HG03378 (cell line): ENCODE measurements around the gene MBD3L1.

Experiments used
- ATAC-seq: cut with Tn5 transposase; IDR thresholded peaks from one replicate; pipeline ENCODE4 v1.9.1; 2021; ENCODE audit warnings: mild to moderate bottlenecking, moderate library complexity; ENCODE audit not compliant: unreplicated experiment

The MBD3L1 gene

DNA sequence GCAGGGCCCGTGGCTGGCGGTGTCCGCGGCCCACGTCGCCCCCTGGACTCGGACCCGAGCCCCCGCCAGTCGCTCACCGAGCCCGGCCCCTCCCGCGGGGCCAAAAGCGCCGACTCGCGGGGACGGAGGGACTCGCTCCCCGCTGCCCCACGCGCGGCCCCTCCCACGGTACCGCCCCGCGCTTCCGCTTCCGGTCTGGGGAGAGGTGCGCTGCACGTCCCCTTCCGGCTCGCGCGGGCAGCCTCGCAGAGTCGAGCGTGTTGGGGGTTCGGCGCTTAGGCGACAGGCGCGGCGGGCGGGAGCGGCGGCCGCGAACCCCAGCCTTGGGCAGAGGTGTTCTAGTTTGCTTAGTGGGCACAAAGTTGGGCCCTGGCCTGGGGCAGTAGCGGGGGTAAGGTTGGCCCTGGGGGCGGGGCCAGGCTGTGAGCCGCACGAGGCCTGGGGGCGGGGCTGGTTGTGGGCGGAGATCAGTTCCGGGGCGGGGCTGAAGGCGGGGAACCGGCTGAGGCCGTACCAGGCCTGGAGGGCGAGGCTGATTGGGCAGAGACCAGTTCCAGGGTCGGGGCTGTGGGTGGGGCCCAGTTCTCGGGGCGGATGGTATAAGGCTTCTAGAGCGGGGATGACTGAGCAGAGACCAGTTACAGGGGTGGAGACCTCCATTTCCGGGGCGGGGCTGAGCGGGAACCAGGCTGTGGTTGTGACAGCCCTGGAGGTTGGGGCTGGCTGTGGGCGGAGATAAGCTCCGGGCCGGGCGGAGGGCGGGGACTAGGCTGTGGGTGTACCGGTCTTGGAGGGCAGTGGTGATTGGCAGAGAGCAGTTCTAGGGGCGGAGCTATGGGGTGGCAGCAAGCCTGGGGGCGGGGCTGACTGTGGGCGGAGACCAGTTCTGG, at the start of gene MBD3L1, which contains the start of gene ZNF558:
Gene MBD3L1 (plus strand): TSS at position 246 of the 890 bp plus-strand sequence. CDS start 10,302 bp downstream, outside the sequence.
Gene ZNF558 (minus strand): TSS at position 173 of the 890 bp plus-strand sequence. CDS start 9,645 bp downstream, outside the sequence.
- ATAC-seq, result peak; percentile 78

DNA sequence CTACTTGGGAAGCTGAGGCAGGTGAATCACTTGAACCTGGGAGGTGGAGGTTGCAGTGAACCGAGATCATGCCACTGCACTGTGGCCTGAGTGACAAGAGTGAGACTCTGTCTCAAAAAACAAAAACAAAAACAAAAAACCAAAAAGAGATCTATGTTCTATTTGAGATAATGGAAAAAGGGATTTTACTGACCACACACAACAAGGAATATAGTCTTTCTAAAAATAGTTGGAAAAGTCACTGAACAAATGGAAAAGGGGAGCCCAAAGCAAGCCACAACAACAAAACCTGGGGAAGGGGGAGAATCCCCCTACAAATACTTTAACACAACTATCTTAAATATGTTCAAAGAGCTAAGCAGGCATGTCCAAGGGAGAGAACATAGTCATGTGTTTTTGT, 37.4 kb upstream of the MBD3L1 start:
- no peak for ATAC-seq

DNA sequence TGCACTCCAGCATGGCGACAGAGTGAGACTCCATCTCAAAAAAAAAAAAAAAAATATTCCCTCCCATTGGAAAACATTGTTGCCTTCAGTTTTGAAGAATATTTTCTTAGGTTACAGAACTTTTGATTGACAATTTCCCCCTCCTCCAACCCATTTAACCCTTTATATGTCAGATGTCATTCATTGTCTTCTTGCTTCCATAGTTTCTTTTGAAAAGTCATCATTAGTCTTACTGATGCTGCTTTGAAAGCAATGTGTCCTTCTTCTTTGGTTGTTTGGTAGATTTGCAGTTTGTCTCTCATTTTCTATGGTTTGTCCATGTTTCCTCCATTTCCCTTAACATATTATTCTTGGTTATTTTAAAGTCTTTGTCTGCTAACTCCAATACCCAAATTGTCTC, 25.5 kb upstream of the MBD3L1 start:
- ATAC-seq, result no peak

DNA sequence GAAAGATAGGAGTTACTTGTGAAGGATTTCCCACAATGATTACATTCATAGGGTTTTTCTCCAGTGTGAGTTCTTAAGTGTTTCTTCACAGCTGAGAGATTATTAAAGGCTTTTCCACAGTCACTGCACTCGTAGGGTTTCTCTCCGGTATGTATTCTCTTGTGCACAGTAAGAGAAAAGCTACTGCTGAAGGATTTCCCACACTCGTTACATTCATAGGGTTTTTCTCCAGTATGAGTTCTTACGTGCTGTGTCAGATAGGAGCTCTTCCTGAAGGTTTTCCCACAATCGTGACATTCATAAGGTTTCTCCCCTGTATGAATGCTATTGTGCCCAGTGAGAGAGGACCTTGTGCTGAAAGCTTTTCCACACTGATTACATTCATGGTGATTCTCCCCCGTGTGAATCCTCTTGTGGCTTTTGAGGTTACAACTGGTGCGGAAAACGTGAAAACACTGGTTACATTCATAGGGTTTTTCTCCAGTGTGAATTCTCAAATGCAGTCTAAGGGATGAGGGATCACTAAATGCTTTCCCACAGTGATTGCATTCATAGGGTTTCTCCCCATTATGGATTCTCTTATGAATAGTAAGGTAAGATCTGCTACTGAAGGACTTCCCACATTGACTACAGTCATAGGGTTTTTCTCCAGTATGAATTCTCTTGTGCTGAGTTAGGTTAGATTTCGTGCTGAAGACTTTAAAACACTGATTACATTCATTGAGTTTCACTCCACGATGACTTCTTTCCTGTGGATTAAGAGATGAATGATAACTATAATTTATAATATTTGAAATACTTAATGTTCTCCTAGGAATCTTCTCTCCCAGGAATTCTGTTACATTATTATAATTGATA, 20.6 kb upstream of the MBD3L1 start:
- ATAC-seq, result no peak

DNA sequence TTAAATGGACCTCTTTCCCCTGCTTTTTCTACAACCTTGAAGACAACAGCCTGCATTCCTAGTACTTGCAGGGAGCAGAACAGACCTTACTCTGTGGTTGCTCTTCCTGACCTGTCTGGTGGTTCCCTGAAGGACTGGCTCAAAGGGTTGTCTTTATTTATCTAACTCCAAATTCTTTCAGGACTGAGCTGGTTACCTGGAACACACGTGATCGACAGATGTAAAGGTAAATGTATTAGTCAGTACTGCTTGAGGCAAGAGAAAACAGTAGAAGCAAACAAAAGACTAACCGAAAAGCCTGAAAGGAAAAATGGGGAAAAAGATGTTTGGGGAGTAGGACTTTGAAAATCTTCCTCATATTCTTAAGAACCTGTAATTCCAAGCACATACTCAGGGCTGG, 18.0 kb upstream of the MBD3L1 start:
- no peak for ATAC-seq

DNA sequence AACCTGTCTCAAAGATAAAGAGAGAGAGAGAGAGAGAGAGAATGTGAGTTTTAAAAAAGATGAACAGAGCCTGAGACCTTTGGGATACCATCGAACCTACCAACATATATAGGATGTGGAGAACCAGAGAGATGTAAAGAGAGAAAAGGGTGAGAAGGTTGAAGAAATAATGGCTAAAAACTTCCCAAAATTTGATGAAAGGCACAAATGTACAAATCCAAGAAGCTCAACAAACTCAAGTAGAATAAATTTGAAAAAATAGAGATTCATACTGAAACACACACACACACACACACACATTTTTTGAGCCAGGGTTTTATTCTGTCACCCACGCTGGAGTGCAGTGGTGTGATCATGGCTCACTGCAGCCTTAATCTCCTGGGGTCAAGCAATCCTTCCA, 16.4 kb upstream of the MBD3L1 start:
- no peak for ATAC-seq

DNA sequence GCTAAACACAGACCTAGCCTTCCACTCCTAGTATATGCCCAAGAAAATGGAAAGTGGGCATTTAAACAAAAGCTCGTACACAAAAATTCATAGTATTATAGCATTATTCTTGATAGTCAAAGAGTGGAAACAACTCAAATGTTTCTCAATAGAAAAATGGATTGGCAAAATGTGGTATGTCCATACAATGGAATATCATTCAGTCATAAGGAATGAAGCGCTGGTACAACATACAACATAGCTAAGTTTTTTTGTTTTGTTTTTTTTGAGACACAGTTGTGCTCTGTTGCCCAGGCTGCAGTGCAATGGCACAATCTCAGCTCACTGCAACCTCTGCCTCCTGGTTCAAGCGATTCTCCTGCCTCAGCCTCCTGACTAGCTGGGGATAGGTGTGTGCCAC, 11.9 kb upstream of the MBD3L1 start:
- no peak for ATAC-seq

DNA sequence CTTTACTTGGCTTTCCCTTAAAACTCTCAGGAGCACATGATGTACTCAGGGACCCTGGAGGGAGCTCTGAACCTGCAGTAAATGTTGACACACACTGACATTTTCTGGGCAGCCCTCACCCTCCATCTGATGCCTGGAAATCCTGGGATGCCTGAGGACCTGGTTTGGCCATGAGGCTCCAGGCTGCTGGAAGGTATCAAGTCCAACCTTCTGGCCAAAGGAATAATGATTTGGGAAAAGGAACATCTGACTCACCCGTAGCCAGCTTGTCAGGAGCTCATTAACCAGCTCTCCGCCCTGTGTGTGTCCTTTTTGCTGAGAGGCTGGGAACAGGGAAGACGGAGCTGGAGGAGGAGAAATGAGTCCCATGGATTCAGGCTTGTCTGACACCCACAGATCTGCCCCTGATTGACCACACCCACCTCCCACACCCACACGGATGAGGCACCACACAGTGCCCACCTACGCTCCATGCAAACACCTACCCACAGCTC, 10.4 kb upstream of the MBD3L1 start:
- no peak for ATAC-seq

DNA sequence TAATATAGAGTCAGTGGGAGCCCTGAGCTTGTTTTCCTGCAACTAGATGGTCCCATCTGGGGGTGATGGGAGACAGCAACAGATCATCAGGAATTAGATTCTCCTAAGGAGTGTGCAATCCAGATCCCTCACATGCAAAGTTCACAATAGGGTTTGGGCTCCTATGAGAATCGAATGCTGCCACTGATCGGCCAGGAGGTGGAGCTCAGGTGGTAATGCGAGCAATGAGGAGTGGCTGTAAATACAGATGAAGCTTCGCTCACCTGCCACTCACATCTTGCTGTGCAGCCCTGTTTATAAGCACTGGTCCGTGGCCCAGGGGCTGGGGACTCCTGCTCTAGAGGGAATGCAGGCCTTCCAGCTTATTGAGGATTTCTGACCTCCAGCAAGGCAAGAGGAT, 5.8 kb upstream of the MBD3L1 start:
- ATAC-seq, result no peak

DNA sequence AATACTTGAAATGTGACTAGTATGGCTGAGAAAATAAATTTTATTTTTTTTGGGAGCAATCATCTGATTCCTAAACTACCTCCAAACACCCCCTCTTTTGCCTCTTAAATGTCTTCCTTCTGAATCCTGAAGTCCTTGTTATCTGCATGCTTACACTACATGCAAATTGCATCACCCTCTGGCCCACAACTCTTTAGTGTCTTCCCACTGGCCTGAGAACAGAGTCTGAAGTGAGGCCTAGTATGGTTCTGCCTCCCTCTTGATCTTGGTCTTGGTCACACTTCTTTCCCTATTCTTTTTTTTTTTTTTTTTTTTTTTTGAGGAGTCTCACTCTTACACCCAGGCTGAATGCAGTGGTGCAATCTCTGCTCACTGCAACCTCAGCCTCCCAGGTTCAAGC, 4.9 kb upstream of the MBD3L1 start:
- ATAC-seq, result no peak

DNA sequence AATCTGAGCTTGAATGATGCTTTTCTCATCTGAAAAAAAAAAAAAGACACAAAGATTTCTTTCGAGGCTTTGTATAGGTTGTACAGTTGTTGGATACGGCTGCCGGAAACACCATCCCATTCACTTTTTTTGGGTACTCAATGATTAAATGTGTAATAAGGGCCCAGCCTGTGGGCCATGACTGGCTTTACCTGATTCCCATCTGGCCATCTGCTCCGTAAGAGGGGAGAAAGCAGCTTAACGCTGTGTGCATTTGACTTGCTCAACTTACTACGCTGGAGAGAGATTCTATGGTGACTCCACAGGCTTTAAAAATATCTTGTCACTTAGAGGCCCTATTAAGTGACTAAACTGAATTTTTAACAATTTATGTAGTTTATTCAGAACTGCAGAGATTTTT, 804 bp upstream of the MBD3L1 start:
- no peak for ATAC-seq

DNA sequence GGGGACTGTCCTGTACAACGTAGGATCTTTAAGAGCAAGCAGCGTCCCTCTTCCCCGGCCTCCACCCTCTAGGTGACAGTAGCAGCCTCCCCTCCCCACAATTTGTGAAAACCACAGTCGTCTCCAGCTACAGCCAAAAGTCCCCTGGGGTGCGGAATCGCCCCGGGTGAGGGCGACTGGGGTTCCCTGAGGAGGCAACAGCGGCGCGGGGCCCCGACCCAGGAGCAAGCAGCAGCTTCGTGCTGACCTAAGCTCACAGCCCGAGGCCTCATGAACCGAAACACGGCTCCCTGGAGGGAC, 395 bp upstream of the MBD3L1 start:
- peak; percentile 10 for ATAC-seq

DNA sequence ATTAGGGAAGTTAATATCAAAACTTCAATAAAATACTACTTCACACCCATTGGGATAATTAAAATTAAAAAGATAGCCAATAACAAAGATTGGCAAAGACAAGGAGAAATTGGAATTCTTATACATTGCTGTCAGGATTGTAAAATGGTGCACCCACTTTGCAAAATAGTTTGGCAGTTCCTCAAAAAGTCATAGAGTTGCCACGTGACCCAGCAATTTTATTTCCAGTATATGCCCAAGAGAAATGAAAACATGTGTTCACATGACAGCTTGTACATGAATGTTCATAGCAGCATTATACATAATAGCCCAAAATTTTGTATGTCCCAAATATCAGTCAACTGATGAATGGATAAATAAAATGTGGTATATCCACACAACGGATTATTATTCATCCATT, 3.3 kb downstream of the MBD3L1 start:
- no peak for ATAC-seq

DNA sequence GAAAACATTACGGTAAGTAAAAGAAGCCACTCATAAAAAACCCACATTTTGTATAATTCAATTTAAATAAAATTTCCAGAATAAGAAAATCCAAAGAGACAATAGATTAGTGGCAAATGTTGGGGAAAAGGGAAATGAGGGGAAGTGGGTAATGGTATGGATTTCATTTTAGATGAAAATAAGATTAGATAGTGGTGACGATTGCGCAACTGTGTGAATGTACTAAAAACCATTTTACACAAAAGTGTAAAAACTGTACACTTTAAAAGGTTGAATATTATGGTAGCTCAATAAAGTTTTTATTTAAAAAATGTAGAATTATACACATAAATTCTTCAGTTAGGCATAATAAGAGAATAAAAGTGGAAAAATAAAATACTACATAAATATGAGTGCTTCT, 3.7 kb downstream of the MBD3L1 start:
- ATAC-seq, result no peak

DNA sequence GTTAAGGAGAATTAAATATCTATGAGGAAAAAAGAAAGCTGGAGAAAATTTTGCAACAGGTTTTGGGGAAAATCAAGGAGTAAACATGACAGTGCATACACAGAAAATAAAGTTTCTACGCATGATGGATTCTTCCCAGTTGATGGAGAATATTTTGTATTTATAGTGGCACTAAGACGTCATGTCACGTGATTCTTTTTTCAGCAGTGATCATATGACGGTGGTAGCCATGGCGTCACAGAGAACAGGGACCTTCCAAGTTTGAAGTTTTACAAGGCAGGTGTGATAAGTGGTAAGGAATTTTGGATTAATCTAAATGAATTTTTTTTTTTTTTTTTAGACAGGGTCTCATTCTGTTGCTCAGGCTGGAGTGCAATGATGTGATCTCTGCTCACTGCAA, 8.5 kb downstream of the MBD3L1 start:
- ATAC-seq, result no peak

DNA sequence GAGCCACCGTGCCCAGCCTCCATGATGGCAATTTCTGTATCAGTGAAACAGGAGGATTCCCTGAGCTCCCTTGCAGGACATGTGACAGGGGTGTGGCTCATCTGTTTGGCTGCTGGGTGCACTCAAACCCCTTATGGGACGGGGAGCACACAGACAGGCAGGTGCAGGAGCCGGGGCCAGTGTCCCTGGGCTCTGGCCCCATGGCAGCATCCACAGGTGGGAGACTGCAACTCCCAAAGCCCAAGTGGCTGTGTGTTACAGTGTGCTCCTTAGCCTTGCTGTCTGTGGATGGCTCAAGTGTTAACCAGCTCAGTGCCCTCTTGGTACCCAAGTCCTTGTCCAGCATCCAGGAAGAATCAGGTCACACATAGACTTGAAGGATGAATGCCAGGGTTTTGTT, 14.6 kb downstream of the MBD3L1 start:
- no peak for ATAC-seq

DNA sequence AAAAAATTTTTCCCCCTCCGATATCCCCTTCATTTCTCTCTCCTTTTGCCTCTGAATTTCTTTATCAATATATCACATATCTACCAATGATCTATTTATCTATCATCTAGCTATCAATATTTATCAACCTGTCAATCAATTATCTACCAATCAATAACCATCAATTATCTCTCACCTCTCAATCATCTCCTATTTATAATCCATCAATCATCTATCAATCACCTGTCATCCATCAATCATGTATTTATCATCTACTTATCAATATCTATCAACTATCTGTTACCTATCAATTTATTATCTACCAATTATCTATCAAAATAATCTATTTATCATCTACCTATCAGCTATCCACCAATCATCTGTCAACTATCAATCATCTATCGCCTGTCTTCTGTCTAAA, 17.1 kb downstream of the MBD3L1 start:
- ATAC-seq, result no peak

DNA sequence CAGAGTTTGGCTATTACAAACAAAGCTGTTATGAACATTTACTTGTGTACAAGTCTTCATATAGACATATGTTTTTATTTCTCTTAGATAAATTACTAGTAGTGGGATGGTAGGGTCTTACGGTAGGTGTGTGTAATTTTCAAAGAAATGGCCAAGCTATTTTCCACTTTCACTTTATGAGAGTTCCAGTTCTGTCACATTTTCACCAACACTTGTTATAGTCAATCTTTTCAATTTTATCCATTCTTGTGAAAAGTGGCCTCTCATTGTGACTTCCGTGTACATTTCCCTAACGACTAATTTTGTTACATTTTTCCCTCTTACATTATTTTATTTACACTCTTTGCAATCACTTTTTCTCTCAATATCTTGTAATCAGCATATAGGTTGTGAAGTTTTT, 18.3 kb downstream of the MBD3L1 start:
- ATAC-seq, result no peak

DNA sequence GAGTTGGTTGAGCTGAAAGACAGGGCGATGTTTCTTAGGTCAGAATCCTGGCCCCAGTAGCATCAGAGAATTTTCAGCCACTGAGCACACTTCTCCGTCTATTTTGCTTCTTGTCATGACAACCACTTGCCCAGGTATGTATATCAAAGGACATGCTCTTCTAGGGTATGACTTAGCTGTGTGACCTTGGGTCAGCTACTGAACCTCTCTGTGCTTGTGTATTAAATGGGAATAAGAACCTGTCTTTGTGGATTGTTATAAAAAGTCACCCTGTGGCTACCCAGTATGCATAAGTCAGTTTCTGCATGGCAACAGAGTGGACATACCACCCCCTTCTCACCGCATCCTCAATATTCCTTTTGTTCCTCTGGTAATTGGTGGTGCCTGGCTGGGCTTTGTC, 26.1 kb downstream of the MBD3L1 start:
- no peak for ATAC-seq

DNA sequence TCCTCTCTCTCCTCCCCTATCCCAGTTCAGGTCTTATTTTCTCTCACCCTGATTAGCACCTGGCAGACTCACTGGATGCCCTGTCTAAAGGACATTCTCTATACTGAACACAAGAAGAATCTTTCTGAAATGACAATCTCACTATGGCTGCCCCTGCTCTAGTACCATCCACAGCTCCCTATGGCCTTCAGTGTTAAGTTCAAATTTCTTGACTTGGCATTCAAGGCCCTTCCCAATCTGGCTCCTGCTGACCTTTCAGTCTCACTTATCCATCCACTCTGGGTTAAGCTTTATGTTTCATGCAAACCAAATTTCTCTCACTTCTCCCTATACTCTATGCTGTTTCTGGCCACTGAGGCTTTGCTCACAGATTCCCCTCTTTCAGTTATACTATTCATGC, 34.2 kb downstream of the MBD3L1 start:
- ATAC-seq, result no peak

DNA sequence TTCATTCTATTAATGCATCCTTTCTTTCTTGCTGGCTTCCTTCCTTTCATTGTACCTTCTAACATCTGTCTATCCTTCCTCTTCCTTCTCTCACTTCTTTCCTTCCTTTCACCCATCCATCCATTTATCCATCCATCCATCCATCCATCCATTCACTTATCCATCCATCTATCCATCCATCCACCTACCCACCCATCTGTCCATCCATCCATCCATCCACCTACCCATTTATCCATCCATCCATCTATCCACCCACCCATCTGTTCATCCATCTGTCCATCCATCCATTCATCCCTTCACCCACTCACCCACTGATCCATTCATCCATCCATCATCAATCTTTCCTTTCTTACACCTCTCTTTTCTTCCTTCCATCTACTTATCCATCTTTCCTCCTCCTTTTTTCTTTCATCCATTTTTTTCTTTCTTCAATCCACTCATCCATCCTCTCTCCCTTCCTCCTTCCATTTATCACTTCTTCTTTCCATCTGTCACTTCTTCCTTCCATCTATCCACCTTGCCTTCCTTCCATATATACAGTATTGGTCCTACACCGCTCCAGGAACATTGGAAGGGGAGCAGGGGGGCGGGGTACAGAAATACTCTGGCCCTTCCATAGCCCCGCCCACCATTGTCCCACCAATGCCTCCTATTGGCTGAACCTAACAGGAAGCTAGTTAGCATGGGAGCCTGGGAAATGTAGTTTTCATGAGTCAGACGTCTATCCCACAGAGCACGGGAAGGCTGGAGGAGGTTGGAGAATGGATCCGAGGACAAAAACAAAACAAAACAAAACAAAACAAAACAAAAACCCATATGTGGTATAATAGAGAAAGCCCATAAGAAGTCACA, 45.9 kb downstream of the MBD3L1 start:
- no peak for ATAC-seq
